HG03108 (cell line): ENCODE results near the gene MINDY4.

Experiments
- ATAC-seq: cut with Tn5 transposase; IDR thresholded peaks from one replicate; pipeline ENCODE4 v1.9.1; 2021; ENCODE audit warnings: moderate library complexity; ENCODE audit not compliant: unreplicated experiment

The MINDY4 gene

GRCh38 chr7:30771174-30771879 lies at the start of gene MINDY4:
Gene MINDY4 (plus strand): TSS chr7:30771417. CDS start chr7:30771494, 77 bp downstream.
- ATAC-seq, result peak; percentile 70

DNA sequence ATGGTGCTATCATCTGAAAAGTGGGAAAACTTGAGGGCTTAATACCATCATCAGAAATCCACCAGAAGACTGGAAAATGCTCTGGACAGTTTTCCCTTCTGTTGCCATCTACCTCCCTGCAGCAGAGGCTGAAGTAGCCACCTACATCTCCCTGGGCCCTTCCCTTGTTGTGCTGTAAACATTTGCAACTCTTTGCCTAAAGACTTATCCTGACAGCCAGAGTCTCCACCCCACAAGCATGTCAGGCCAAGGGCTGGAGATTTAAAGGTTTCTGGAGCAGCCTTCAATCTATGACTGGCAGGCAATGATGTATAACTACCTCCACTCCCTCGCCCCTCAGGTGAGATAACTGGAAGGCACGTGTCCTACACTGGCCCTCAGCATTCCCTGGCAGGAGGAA lies 49.0 kb upstream of the MINDY4 start:
- no peak for ATAC-seq

DNA sequence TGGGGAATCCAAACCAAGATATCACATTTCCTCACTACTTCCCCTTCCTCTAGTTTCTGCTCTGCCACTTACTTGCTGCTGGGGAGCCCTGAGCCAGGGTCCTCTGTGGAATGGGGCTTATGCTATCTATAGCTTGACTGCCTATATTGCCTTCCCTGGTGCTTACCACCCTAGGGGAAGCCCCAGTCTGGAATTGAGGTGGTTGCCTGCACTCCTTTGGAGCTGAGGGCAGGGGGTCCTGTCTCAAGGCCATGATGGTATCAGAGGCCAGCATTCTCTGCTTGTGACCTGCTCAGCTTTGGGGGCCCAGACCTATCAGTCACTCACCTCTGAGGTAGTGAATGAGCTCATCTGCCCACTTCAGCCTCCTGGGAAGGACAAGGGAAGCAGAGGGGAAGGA lies 48.5 kb upstream of the MINDY4 start:
- ATAC-seq, result no peak

DNA sequence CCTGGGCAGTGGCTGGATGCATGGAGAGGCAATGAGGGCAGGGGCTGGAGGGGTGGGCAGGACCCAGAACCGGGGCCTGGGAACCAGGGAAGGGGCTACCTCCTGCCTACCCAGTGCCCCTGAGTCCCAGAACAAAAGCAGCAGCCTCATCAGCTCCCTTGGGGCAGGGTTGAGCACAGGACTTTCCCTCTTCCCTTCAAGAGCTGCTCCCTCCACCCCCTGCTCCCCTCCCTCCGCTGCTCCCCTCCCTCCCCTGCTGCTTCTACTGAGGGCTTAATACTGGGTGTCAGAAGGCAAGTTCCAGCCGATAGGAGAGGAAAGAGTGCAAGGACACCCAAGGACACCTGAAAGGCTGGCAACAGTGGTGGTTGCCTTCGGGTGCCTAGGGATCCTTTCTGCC lies 47.4 kb upstream of the MINDY4 start:
- no peak for ATAC-seq

- ATAC-seq, result no peak
Measured at GRCh38 chr7:30726296-30727006, 44.8 kb upstream of the MINDY4 start.

GRCh38 chr7:30727061-30727945 lies 43.9 kb upstream of the MINDY4 start:
- ATAC-seq, result peak; percentile 60

DNA sequence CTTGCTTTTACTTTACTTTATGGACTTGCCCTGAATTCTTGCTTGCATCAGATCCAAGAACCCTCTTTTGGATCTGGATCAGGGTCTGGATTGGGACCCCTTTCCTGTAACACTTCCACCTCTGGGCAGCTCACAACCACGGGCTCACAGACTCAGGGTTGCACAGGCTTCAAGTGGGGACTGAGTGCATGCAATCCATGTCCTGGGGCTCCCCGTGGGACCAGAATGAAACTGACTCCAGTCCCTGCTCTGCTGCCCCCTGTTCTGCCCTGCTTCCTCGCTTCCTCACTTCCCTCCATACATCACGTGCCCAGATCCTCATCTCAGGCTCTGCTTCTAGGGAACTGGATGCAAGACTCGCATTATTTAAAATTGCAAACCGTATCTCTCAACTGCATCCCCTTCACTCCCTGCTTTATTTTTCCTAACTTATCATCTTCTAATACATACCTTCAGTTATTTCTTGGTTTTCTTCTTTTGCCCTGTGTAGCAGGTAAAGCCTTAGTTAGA lies 42.6 kb upstream of the MINDY4 start:
- no peak for ATAC-seq

- no peak for ATAC-seq
Measured at GRCh38 chr7:30729642-30730041, 41.6 kb upstream of the MINDY4 start.

DNA sequence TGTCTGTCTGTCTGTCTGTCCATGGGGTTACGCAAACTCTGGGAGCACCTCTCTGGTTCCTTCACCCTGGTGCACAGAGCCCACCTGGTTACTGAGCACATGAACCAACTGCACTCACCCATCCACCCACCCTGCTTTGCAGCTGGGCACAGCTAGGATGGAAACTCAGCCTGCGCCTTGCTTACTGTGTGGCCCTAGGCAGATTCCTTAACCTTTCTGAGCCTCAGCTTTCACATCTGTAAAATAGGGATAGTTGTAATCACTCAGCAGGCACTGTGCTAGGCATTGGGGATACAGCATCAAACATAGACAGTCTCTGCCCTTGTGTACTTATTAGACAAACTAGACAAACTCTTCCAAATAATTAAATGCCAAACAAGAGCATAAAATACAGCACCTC lies 41.1 kb upstream of the MINDY4 start:
- no peak for ATAC-seq

DNA sequence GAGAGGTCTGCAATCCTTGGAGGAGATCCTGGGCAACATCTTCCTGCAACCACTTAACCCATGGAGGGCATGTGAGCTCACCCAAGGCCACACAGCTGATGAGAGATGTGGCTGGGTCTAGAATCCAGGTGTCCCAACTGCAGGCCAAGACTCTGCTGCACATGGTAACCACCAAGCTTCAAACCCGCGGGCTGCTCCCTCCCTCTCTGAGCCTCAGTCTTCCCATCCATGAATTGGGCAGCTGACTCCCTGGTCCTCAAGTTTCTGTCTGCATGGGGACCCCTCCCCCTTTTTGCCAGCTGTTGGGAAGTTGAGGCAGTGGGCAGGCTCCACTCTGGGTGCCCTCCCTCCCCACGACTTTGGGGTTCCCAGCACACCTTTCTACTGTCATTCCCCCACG lies 40.2 kb upstream of the MINDY4 start:
- ATAC-seq, result no peak

DNA sequence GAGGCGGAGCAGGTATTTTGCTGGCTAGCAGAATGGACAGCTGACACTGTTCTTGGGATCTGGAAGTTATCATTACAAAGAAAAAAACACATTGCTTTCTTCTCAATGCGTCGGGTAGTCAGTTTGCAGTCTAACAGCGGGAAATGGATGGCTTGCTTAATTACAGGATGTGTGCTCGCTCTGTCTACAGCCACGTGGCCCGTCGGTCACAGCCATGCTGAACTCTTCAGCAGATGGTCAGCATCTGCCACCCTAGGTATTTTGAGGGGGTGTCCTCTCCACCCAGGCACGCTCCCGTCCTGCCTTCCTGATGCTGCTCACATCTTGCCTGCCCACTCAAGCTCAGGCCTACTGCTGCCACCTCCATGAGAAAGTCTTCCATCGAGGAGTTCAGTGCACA lies 39.6 kb upstream of the MINDY4 start:
- no peak for ATAC-seq

DNA sequence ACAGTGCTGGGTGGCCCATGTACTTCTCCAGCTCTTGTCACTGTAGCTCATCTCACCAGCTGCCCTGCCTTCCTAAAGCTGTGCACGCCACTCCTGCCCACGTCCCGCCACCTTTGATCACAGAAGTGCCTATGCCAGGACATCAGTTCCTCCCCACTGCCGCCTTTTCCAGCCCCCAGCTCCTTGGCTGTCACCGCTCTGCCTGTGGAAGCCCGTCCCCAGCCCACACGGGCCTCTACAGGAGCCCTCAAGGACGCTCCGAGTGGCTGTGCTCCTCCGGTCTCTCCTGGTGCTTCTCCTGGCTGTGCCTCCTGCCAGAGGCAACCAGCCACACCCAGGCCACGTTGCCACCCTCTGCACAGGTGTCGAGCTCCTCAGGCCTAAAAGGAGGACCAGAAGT lies 38.6 kb upstream of the MINDY4 start:
- no peak for ATAC-seq

GRCh38 chr7:30733216-30733615 lies 38.0 kb upstream of the MINDY4 start:
- no peak for ATAC-seq

DNA sequence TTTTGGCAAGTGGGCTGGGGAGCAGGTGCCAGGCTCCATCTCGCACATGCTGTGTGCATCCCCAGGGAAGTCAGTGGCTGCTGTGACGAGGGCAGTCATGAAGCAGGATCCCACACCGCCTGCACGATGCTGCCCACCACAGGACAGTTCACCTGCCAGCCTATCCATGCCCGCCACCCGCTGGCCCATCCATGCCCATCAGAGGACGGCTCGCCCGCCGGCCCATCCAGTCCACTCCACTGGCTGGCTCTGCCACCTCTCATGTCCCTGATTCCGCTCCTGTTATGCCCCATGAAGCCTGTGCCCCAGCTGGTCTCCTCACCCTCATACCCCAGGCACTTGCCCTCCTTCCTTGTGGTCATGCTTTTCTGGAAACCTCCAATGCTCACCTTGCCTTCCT lies 37.5 kb upstream of the MINDY4 start:
- ATAC-seq, result no peak

- no peak for ATAC-seq
Measured at GRCh38 chr7:30734497-30734896, 36.7 kb upstream of the MINDY4 start.

- no peak for ATAC-seq
Measured at GRCh38 chr7:30735631-30736030, 35.6 kb upstream of the MINDY4 start.

GRCh38 chr7:30736291-30736690 lies 34.9 kb upstream of the MINDY4 start:
- no peak for ATAC-seq

GRCh38 chr7:30738026-30738915 lies 32.9 kb upstream of the MINDY4 start:
- no peak for ATAC-seq

DNA sequence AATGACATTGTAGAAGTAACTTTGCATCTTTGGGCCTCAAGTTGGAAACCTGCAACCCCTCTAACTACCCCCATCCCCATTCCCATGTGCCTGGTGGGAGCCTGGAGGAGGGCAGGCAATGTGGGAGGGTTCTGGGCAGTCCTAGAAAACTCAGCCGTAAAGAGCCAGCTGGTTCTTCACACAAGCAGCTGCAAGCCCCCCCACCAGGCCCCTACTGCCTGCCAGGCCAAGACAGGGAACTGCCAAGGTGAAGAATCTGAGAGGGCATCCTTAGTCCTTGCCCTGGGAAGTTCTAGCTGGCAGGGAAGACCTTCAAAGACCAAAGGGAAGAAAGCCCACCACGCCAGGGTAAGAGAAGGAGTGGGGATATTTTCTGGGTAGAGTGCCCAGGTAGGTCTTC lies 31.5 kb upstream of the MINDY4 start:
- ATAC-seq, result no peak

GRCh38 chr7:30740417-30741181 lies 30.6 kb upstream of the MINDY4 start:
- ATAC-seq, result no peak
